DOHH2 (cell line): ENCODE results near the gene CREB5.

Source experiments
- EZH2phosphoT487 ChIP-seq: fragments of 200-600 bp; sonication (generic); IDR thresholded peaks from 2 replicates; pipeline ENCODE4 v1.6.1; 2017; ENCODE audit warnings: borderline replicate concordance, mild to moderate bottlenecking, antibody characterized with exemption, low read length, moderate library complexity, mixed read lengths
- TF ChIP-seq, protein P1 (sequence below): fragments of 200-600 bp; sonication (generic); IDR thresholded peaks from one replicate; pipeline ENCODE4 v1.5.1; 2014; ENCODE audit warnings: antibody characterized with exemption, mild to moderate bottlenecking, low read depth, low read length; ENCODE audit not compliant: poor library complexity, severe bottlenecking

DNA sequence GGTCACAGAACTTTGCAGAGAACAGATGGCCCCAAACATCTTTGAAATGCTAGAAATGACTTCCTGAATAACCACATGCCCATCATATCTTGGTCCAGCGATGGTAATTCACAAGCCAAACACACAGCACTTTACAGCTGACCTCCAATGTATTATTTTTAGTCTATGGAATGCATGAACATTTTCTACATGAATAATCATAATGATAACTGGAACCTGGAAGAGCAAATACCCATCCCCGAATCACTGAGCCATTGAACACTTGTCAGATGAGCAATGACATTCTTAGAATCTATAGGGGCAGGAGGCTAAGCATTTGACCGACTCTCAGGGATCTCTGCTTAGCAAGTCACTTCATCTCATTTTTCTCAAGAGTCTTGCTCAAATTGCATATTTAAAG, 167.3 kb downstream of the CREB5 start:
- TF ChIP-seq, protein P1, sequence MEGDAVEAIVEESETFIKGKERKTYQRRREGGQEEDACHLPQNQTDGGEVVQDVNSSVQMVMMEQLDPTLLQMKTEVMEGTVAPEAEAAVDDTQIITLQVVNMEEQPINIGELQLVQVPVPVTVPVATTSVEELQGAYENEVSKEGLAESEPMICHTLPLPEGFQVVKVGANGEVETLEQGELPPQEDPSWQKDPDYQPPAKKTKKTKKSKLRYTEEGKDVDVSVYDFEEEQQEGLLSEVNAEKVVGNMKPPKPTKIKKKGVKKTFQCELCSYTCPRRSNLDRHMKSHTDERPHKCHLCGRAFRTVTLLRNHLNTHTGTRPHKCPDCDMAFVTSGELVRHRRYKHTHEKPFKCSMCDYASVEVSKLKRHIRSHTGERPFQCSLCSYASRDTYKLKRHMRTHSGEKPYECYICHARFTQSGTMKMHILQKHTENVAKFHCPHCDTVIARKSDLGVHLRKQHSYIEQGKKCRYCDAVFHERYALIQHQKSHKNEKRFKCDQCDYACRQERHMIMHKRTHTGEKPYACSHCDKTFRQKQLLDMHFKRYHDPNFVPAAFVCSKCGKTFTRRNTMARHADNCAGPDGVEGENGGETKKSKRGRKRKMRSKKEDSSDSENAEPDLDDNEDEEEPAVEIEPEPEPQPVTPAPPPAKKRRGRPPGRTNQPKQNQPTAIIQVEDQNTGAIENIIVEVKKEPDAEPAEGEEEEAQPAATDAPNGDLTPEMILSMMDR, result no peak
- TF ChIP-seq EZH2phosphoT487, result no peak
